ENCODE data around the gene PRTN3. TPM values are rescaled to one million over a fixed set of nuclear protein-coding genes. Genes with fewer than 3 reads are reported as not detected.
"Not testable (repeated sequence)": the region's sequence is repeated elsewhere in the genome, so short reads cannot be mapped to it uniquely, and the experiment has no call there.

PRTN3 gene
- total RNA-seq, 6 experiments from 2014 or later = 2.3 to 2.9 TPM; not detected in 4

DNA sequence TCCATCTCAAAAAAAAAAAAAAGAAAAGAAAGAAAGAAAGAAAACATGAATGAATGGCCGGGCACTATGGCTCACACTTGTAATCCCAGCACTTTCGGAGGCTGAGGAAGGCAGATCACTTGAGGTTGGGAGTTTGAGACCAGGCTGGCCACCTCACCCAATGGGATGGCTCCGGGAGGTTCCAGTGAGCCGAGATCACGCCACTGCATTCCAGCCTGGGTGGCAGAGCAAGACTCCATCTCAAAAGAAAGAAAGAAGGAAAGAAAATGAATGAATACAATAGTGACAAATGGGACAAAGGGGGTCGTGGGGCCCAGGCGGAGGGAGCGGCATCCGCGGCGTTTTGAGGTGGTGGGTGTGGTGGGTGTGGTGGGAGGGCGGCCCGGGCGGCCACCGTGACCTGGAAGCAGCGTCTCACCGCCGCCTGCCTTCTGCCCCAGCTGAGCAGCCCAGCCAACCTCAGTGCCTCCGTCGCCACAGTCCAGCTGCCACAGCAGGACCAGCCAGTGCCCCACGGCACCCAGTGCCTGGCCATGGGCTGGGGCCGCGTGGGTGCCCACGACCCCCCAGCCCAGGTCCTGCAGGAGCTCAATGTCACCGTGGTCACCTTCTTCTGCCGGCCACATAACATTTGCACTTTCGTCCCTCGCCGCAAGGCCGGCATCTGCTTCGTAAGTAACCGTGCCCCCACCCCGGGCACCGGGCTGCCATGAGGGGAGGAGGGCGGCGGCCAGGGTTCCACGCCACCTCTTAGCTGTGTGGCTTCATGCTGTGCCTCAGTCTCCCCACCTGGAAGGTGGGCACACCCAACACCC lies 5.1 kb downstream of the PRTN3 start:
- Histone ChIP-seq H3K4me3 (no peak overlapping the region), H3K27me3 (peaks cover 0 to 8% of the 10 kb centered on the region in 2 donors), H3K27ac (no peak overlapping the region), H3K4me1 (peaks cover 0 to 13% (median 3%) of the 10 kb centered on the region in 4 donors), H3K9me3 (no peaks in the 10 kb centered on the region), H3K36me3 (no peaks in the 10 kb centered on the region)
- no peak for TF ChIP-seq POLR2A (IDR thresholded peaks at IDR 0.05)
- TF ChIP-seq CTCF (IDR thresholded peaks at IDR 0.05) = no peak
- DNase-seq (no peak), ATAC-seq (no peak)
- WGBS (ENCODE audit: insufficient coverage, low coverage, low lambda C conversion rate, missing lambda C conversion rate) = 53% methylated on average over 7 of the region's 37 CpGs
- intact Hi-C loops (cut with DNase I) = no loop called here

DNA sequence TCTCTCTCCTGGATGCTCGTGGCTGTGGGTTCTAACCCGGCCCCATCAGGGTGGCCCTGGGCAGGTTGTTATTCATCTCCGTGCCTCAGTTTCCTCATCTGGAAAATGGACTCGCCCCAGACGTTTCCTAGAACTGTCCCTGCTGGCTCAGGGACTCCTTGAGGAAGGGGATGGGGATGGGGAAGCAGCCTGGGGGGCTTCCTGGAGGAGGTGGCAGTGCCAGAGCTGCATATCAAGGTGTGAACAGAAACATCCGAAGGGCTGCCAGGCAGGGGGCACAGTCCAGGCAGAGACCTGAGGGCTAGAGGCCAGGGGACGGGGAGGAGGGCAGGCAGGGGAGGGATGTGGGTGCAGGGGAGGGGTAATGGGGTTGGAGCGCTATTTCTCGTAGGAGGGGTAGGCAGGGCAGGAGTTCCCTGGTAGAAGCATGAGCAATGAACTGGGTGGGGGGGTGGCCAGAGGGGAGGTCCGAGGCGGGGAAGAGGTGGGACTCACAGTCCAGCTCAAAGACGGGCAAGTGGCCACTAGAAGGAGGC lies 7.7 kb downstream of the PRTN3 start:
- no peaks in the 10 kb centered on the region for H3K9me3 ChIP-seq
- DNase-seq (no peak), ATAC-seq (no peak)
- 23% methylated on average over 11 of the region's 12 CpGs for WGBS (ENCODE audit: insufficient coverage, low coverage, low lambda C conversion rate, missing lambda C conversion rate)
- intact Hi-C loops (cut with DNase I) = no loop called here
- H3K4me1 ChIP-seq = peaks cover 0 to 11% (median 4%) of the 10 kb centered on the region in 4 donors
- TF ChIP-seq CTCF (IDR thresholded peaks at IDR 0.05) = no peak
- TF ChIP-seq POLR2A (IDR thresholded peaks at IDR 0.05) = no peak
- H3K4me3 ChIP-seq = no peak overlapping the region
- H3K27ac ChIP-seq = no peak overlapping the region
- H3K36me3 ChIP-seq = no peaks in the 10 kb centered on the region
- H3K27me3 ChIP-seq = peaks cover 0 to 6% of the 10 kb centered on the region in 2 donors

GRCh38 chr19:849195-849594 lies 8.4 kb downstream of the PRTN3 start:
- H3K36me3 ChIP-seq; intact Hi-C loops (cut with DNase I); DNase-seq; H3K9me3 ChIP-seq; ATAC-seq; H3K27ac ChIP-seq; H3K4me1 ChIP-seq; H3K27me3 ChIP-seq; H3K4me3 ChIP-seq: not testable (repeated sequence)
- WGBS (ENCODE audit: insufficient coverage, low coverage, low lambda C conversion rate, missing lambda C conversion rate) = 77% methylated on average over 6 of the region's 8 CpGs

DNA sequence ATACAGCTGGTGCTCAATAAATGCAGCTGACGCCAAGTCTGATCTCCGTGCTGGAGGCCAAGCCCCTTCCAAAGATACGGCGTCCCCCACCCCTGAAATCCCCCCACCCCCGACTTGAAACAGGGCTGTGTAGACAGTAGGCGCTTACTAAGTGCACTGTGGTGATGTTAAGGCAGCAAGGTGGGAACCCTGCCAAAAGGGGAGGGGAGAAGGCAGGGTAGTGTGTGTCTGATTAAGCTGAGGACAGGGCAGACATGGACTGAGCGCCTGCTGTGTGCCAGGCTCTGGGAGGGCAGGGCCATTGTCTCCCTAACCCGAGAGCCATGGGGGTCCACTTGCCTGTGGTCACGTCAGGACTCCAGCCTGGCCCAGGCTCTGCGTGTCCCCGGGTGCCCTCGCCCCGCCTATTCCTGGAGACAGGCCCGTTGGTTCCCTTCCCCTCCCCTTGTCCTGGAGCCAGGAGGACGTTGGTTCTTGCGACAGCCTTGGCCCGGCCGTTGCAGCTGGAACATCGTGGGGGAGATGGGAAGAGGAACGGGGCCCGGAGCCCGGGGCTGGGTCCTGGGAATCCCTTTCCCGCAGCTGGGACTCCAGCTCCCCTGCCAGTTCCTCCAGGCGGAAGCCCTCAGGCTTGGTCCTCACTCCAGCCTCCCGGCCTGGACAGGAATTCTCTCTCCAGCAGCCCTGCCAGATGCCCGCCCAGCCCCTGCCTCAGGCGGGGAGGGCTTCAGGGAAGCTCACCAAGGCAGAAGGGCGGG lies 9.6 kb downstream of the PRTN3 start:
- Histone ChIP-seq H3K4me3 (no peak overlapping the region), H3K27ac (no peak overlapping the region), H3K27me3 (no peaks in the 10 kb centered on the region), H3K36me3 (no peaks in the 10 kb centered on the region), H3K4me1 (peaks cover 0 to 8% (median 3%) of the 10 kb centered on the region in 4 donors), H3K9me3 (no peaks in the 10 kb centered on the region)
- TF ChIP-seq CTCF (IDR thresholded peaks at IDR 0.05) (no peak), POLR2A (IDR thresholded peaks at IDR 0.05) (no peak)
- ATAC-seq = peak; percentile 92 to 98 (median 96)
- 29% methylated on average over 3 of the region's 28 CpGs for WGBS (ENCODE audit: insufficient coverage, low coverage, low lambda C conversion rate, missing lambda C conversion rate)
- intact Hi-C loops (cut with DNase I) = loop anchor here (10.0 kb wide), 2 partner anchors 124 to 144 kb away; no protein-coding TSS in a partner anchor
- DNase-seq = peak; percentile 85 to 93 (median 91)
